Measurements from ENCODE around the gene EFCAB8.

EFCAB8 gene

DNA sequence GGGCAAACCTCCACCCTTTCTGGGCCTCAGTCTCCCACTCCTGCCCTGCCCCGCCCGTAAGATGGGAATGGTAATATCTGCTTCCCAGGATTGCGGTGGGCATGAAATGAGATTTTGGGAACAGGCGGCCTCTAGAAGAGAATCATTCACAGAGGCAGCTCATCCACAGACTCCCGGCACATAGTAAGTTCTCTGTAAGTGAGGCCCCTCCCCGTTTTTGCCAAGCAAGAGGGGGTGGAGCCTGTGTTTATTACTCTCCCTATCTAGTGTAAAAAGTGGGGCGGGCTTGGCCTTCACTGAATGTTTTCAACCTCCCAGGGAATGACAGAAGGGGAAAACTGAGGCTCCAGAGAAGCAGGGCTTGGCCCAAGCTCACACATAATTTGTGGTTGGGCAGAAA lies 125.5 kb downstream of the EFCAB8 start:
- no peak for ATAC-seq
- TF ChIP-seq ZFP30 (CRISPR knock-in tag; IDR thresholded peaks at IDR 0.05) (no peak), GLIS3 (CRISPR knock-in tag; IDR thresholded peaks at IDR 0.05) (no peak), OSR1 (CRISPR knock-in tag; IDR thresholded peaks at IDR 0.05) (no peak), ZC3H10 (CRISPR knock-in tag; IDR thresholded peaks at IDR 0.05) (no peak), ARNTL (CRISPR knock-in tag; IDR thresholded peaks at IDR 0.05; ENCODE audit: borderline replicate concordance, low read depth) (no peak), SNAI2 (CRISPR knock-in tag; IDR thresholded peaks at IDR 0.05) (no peak), RARB (CRISPR knock-in tag; IDR thresholded peaks at IDR 0.05) (no peak), BACH2 (CRISPR knock-in tag; IDR thresholded peaks at IDR 0.05; ENCODE audit: borderline replicate concordance) (no peak), TOX (CRISPR knock-in tag; IDR thresholded peaks at IDR 0.05; ENCODE audit: borderline replicate concordance) (no peak), ZNF565 (CRISPR knock-in tag; conservative IDR thresholded peaks at IDR 0.05; ENCODE audit: low read depth) (no peak), TCF4 (CRISPR knock-in tag; IDR thresholded peaks at IDR 0.05; ENCODE audit: borderline replicate concordance) (no peak), ZNF8 (CRISPR knock-in tag; IDR thresholded peaks at IDR 0.05) (no peak), ZFP3 (CRISPR knock-in tag; IDR thresholded peaks at IDR 0.05) (no peak), CSDC2 (CRISPR knock-in tag; IDR thresholded peaks at IDR 0.05) (no peak), ZNF70 (CRISPR knock-in tag; IDR thresholded peaks at IDR 0.05) (no peak), PPARA (CRISPR knock-in tag; IDR thresholded peaks at IDR 0.05; ENCODE audit: borderline replicate concordance) (no peak)
- TF ChIP-seq, protein P1, sequence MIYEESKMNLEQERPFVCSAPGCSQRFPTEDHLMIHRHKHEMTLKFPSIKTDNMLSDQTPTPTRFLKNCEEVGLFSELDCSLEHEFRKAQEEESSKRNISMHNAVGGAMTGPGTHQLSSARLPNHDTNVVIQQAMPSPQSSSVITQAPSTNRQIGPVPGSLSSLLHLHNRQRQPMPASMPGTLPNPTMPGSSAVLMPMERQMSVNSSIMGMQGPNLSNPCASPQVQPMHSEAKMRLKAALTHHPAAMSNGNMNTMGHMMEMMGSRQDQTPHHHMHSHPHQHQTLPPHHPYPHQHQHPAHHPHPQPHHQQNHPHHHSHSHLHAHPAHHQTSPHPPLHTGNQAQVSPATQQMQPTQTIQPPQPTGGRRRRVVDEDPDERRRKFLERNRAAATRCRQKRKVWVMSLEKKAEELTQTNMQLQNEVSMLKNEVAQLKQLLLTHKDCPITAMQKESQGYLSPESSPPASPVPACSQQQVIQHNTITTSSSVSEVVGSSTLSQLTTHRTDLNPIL (CRISPR knock-in tag; IDR thresholded peaks at IDR 0.05; ENCODE audit: low read depth) = no peak
- TF ChIP-seq, protein P2, sequence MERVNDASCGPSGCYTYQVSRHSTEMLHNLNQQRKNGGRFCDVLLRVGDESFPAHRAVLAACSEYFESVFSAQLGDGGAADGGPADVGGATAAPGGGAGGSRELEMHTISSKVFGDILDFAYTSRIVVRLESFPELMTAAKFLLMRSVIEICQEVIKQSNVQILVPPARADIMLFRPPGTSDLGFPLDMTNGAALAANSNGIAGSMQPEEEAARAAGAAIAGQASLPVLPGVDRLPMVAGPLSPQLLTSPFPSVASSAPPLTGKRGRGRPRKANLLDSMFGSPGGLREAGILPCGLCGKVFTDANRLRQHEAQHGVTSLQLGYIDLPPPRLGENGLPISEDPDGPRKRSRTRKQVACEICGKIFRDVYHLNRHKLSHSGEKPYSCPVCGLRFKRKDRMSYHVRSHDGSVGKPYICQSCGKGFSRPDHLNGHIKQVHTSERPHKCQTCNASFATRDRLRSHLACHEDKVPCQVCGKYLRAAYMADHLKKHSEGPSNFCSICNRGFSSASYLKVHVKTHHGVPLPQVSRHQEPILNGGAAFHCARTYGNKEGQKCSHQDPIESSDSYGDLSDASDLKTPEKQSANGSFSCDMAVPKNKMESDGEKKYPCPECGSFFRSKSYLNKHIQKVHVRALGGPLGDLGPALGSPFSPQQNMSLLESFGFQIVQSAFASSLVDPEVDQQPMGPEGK (CRISPR knock-in tag; IDR thresholded peaks at IDR 0.05; ENCODE audit: borderline replicate concordance) = no peak
- TF ChIP-seq, protein P3, sequence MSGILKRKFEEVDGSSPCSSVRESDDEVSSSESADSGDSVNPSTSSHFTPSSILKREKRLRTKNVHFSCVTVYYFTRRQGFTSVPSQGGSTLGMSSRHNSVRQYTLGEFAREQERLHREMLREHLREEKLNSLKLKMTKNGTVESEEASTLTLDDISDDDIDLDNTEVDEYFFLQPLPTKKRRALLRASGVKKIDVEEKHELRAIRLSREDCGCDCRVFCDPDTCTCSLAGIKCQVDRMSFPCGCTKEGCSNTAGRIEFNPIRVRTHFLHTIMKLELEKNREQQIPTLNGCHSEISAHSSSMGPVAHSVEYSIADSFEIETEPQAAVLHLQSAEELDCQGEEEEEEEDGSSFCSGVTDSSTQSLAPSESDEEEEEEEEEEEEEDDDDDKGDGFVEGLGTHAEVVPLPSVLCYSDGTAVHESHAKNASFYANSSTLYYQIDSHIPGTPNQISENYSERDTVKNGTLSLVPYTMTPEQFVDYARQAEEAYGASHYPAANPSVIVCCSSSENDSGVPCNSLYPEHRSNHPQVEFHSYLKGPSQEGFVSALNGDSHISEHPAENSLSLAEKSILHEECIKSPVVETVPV (CRISPR knock-in tag; IDR thresholded peaks at IDR 0.05) = no peak
- TF ChIP-seq, protein P4, sequence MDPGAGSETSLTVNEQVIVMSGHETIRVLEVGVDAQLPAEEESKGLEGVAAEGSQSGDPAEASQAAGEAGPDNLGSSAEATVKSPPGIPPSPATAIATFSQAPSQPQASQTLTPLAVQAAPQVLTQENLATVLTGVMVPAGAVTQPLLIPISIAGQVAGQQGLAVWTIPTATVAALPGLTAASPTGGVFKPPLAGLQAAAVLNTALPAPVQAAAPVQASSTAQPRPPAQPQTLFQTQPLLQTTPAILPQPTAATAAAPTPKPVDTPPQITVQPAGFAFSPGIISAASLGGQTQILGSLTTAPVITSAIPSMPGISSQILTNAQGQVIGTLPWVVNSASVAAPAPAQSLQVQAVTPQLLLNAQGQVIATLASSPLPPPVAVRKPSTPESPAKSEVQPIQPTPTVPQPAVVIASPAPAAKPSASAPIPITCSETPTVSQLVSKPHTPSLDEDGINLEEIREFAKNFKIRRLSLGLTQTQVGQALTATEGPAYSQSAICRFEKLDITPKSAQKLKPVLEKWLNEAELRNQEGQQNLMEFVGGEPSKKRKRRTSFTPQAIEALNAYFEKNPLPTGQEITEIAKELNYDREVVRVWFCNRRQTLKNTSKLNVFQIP (CRISPR knock-in tag; IDR thresholded peaks at IDR 0.05; ENCODE audit: borderline replicate concordance, low read depth) = no peak

DNA sequence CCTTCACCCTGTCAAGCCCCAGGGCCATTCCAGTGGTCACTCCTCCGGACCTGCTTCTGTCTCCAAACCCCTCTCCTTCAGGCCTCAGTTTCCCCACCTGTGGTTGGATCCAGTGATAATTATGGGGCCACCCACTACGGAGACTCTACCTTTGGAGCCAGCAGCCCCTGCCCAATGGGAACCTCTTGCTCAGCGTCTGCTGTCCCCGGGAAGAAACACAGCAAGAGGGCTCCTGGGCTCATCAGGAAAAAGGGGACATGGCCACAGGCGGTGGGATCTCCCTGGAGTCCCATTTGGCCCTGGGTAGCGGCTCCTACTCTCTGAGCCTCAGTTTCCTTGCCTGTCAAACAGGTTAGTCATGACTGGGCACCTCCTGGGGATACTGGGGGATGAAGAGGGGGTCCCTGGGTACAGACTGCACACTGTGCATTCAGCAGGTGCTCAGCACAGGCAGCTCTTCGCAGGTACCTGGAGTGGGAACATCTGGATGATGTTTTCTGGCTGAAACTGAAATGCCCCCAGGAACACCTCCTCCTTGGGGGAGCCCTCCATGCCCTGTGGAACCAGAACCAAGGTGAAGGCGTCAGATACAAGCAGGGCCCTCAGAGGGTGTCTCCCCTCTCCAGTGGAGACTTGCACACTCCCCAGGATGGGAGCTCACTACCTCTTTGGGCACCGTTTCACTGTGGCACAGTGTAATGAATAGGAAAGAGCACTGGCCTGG lies 126.1 kb downstream of the EFCAB8 start:
- TF ChIP-seq, protein P5, sequence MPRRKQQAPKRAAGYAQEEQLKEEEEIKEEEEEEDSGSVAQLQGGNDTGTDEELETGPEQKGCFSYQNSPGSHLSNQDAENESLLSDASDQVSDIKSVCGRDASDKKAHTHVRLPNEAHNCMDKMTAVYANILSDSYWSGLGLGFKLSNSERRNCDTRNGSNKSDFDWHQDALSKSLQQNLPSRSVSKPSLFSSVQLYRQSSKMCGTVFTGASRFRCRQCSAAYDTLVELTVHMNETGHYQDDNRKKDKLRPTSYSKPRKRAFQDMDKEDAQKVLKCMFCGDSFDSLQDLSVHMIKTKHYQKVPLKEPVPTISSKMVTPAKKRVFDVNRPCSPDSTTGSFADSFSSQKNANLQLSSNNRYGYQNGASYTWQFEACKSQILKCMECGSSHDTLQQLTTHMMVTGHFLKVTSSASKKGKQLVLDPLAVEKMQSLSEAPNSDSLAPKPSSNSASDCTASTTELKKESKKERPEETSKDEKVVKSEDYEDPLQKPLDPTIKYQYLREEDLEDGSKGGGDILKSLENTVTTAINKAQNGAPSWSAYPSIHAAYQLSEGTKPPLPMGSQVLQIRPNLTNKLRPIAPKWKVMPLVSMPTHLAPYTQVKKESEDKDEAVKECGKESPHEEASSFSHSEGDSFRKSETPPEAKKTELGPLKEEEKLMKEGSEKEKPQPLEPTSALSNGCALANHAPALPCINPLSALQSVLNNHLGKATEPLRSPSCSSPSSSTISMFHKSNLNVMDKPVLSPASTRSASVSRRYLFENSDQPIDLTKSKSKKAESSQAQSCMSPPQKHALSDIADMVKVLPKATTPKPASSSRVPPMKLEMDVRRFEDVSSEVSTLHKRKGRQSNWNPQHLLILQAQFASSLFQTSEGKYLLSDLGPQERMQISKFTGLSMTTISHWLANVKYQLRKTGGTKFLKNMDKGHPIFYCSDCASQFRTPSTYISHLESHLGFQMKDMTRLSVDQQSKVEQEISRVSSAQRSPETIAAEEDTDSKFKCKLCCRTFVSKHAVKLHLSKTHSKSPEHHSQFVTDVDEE (CRISPR knock-in tag; IDR thresholded peaks at IDR 0.05) = no peak
- TF ChIP-seq ISL1 (CRISPR knock-in tag; IDR thresholded peaks at IDR 0.05) (no peak), ZNF70 (CRISPR knock-in tag; IDR thresholded peaks at IDR 0.05) (no peak), PPARA (CRISPR knock-in tag; IDR thresholded peaks at IDR 0.05; ENCODE audit: borderline replicate concordance) (no peak), OSR1 (CRISPR knock-in tag; IDR thresholded peaks at IDR 0.05) (no peak), ZFP3 (CRISPR knock-in tag; IDR thresholded peaks at IDR 0.05) (no peak), ARNTL (CRISPR knock-in tag; IDR thresholded peaks at IDR 0.05; ENCODE audit: borderline replicate concordance, low read depth) (no peak), ESRRG (CRISPR knock-in tag; IDR thresholded peaks at IDR 0.05) (no peak)
- ATAC-seq = no peak

Data from SK-N-SH treated with all-trans-retinoic acid at 6 μM for 48 hours (cell line).